Glomerular visceral epithelial cell (primary cell): Measurements from ENCODE around the gene SELP.
"Not testable (repeated sequence)": the region's sequence is repeated elsewhere in the genome, so short reads cannot be mapped to it uniquely, and the experiment has no call there.

Source experiments
- DNase-seq: peaks from one replicate; pipeline ENCODE4 v3.0.0-alpha.2; 2016; ENCODE audit errors: extremely low spot score

The SELP gene

DNA sequence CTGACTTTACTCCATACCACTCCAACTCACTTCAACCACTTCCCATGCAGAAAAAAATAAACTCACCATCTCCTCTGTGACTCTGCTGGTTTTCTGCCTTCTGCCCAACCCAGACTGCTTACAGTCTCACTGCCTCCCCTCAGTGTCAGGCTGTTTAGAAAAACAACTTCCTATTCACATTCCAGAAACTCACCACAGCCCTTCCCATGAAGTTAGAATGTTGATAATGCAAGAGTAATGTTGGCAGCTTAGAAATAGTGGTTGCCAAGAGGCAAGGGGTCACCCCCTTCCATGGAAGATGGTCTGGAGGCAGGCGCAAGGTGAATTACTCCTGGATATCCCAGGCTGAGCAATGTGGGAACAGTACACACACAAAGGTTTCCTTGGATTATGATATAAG lies at the start of gene SELP:
Gene SELP, minus strand, starts transcription at position 119 of the 400 bp plus-strand sequence. Its CDS starts 50 bp downstream, at position 69.
- no peak for DNase-seq

- no peak for DNase-seq
Observed at GRCh38 chr1:169679692-169680091, 49.8 kb upstream of the SELP start.

DNA sequence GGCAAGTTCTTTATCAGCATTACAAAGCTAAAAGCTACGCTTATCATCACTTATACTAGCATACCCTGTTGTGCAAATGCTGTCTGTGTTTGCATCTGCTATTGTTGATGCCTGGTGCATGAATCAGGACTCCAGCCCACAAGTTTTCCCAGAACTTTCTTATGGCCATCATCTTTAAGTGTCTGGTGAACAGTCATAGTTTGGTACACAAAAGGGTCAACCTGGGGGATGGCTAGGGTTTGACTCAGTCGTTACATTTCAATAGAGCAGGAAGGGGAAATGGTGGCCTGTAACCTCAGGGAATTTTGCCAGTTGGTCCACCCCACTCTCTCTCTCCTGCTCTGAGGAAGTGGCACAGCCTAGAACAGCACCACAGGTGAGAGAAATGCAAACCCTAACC lies 46.1 kb upstream of the SELP start:
- no peak for DNase-seq

- no peak for DNase-seq
Observed at GRCh38 chr1:169670836-169671235, 40.9 kb upstream of the SELP start.

DNA sequence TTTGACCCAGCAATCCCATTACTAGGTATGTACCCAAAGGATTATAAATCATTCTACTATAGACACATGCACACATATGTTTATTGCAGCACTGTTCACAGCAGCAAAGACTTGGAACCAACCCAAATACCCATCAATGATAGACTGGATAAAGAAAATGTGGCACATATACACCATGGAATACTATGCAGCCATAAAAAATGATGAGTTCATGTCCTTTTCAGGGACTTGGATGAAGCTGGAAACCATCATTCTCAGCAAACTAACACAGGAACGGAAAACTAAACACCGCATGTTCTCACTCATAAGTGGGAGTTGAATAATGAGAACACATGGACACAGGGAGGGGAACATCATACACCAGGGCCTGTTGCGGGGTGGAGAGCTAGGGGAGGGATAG lies 40.3 kb upstream of the SELP start:
- DNase-seq, result not testable (repeated sequence)

DNA sequence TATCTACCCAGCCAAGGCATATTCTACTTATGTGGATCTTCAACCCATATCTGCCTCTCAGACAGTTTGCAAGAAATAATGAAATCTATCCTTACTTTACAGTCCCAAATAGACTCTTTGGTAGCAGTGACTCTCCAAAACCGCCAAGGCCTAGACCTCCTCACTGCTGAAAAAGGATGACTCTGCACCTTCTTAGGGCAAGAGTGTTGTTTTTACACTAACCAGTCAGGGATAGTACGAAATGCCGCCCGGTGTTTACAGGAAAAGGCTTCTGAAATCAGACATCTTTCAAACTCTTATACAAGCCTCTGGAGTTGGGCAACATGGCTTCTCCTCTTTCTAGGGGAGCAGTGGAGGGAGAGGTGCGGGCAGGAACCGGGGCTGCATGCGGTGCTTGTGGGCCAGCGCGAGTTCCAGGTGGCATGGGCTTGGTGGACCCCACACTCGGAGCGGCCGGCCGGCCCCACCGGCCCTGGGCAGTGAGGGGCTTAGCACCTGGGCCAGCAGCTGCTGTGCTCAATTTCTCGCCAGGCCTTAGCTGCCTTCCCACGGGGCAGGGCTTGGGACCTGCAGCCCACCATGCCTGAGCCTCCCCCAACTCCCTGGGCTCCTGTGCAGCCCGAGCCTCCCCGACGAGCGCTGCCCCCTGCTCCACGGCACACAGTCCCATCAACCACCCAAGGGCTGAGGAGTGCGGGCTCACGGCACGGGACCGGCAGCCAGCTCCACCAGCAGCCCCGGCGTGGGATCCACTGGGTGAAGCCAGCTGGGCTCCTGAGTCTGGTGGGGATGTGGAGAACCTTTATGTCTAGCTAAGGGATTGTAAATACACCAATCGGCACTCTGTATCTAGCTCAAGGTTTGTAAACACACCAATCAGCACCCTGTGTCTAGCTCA lies 38.0 kb upstream of the SELP start:
- not testable (repeated sequence) for DNase-seq

DNA sequence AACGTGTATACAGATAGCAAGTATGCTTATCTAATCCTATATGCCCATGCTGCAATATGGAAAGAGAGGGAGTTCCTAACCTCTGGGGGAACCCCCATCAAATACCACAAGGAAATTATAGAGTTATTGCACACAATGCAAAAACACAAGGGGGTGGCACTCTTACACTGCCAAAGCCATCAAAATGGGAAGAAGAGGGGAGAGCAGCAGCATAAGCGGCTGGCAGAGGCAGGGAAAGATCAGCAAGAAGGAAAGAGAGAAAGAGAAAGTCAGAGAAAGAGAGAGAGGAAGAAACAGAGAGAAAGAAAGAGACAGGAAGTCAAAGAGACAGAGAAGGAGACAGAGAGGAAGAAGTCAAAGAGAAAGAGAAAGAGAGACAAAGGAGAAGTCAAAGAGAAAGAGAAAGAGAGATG lies 37.3 kb upstream of the SELP start:
- not testable (repeated sequence) for DNase-seq

GRCh38 chr1:169662680-169663079 lies 32.8 kb upstream of the SELP start:
- DNase-seq, result not testable (repeated sequence)

DNA sequence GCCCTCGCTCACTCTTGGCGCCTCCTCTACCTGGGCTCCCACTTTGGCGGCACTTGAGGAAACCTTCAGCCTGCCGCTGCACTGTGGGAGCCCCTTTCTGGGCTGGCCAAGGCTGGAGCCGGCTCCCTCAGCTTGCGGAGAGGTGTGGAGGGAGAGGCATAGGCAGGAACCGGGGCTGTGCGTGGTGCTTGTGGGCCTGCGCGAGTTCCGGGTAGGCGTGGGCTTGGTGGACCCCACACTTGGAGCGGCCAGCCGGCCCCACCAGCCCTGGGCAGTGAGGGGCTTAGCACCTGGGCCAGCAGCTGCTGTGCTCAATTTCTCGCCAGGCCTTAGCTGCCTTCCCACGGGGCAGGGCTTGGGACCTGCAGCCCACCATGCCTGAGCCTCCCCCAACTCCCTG lies 31.1 kb upstream of the SELP start:
- not testable (repeated sequence) for DNase-seq

GRCh38 chr1:169658777-169659176 lies 28.9 kb upstream of the SELP start:
- not testable (repeated sequence) for DNase-seq

GRCh38 chr1:169653873-169654272 lies 23.9 kb upstream of the SELP start:
- no peak for DNase-seq

GRCh38 chr1:169651035-169651434 lies 21.1 kb upstream of the SELP start:
- DNase-seq, result no peak

DNA sequence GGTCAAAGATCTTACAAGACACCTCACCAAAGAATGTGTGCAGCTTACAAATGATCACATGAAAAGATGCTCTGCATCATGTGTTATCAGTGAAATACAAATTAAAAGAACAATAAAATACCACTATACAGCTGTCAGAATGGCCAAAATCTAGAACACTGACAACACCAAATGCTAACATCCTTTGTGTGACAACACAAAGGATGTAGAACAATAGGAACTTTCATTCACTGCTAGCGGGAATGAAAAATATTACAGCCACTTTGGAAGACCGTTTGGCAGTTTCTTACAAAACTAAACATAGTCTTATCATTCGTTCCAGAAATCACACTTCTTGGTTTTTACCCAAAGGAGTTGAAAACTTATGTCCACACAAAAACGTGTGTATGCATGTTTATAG lies 20.6 kb upstream of the SELP start:
- DNase-seq, result no peak

DNA sequence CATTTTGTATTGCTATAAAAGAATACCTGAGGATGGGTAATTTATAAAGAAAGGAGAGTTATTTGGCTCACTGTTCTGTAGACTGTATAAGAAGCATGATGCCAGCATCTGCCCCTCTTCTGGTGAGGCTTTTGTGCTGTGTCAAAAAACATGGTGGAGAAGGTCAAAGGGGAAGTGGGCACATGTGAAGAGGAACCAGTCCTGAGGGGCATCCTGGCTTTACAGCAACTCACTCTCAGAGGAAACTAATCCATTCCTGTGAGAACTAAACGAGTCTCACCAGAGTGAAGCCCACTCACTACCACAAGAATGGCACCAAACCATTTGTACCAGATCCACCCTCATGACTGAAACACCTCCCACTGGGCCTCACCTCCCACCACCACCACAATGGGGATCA lies 18.8 kb upstream of the SELP start:
- no peak for DNase-seq

DNA sequence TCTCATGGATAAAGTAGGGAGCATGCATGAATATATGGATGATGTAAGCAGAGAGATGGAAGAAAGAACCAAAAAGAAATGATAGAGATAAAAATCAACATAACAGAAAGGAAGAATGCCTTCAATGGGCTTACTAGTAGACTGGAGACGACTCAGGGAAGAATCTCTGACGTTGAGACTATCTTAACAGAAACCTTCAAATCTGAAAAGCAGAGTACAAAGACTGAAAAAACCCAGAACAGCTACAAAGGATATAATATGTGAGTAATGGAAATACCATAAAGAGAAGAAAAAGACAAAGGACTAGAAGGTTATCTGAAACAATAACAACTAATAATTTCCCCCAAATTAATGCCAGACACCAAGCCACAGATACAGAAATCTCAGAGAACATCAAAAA lies 18.3 kb upstream of the SELP start:
- DNase-seq, result no peak

GRCh38 chr1:169647512-169647911 lies 17.6 kb upstream of the SELP start:
- no peak for DNase-seq

DNA sequence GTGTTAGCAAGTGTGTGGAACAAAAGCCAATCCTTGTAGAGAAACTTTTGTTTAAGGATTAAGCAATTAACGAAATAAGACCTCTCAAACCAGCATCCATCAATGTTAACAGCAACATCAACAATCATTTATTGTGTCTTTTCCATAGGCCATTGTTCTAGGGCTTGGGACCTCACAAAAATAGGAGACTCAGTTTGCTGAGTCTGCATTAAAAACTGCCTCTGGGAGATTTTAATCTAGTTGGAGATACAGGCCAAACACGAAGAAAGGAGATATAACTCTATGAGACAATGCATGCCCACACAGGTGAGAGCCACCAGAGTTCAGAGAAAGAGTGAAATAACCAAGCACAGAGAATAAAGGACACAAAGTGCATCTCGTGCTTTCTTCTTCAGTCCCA lies 14.4 kb upstream of the SELP start:
- no peak for DNase-seq

DNA sequence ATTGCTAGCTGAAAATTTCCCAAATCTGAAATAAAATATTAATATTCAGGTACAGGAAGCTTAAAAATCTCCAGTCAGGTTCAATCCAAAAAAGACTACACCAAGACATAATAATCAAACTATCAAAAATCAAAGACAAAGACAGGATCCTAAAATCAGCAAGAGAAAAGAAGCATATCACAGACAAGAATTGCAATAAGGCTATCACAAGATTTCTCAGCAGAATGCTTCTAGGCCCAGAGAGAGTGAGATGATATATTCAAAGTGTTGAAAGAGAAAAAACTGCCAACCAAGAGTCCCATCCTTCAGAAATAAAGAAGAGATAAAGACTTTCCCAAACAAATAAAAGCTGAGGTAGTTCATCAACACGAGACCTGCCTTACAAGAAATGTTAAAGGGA lies 5.0 kb upstream of the SELP start:
- DNase-seq, result no peak

GRCh38 chr1:169634145-169634544 lies 4.2 kb upstream of the SELP start:
- DNase-seq, result no peak

DNA sequence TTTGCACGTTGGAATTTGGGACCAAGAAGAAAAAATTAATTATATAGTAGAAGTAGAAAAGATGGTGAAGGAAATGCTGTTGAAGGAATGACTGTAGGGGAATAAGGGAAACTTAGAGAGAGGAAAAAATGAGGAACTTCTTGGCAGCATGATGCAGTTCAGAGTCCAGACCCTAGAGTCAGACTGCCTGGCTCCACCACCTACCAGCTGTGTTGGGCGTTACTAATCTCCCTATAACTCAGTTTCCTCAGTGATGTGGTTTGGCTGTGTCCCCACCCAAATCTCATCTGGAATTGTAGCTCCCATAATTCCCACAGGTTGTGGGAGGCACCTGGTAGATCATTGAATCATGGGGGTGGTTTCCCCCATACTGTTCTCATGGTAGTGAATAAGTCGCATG lies 1.3 kb upstream of the SELP start:
- no peak for DNase-seq

GRCh38 chr1:169624912-169625311 lies 5.0 kb downstream of the SELP start:
- no peak for DNase-seq

DNA sequence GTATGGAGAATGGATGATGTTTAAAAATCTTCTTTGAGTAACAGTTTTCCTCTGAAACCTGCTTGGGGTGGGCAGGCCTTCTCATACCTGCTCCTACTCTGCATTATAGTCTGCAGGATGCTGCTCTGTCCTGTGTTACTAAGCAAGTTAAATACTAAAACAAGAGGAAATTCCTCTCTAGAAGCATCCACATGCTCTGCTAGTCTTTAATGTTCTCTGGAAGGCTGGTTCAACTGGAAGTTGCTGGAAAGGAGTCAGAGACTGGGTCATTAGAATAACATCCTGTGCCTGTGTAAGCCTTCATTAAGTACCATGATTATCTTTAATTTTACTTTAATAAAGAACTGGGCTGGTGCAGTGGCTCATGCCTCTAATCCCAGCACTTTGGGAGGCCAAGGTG lies 5.8 kb downstream of the SELP start:
- DNase-seq, result no peak

- no peak for DNase-seq
Observed at GRCh38 chr1:169623132-169623926, 6.6 kb downstream of the SELP start.
